ENCODE data around the gene PIK3AP1.

DNA sequence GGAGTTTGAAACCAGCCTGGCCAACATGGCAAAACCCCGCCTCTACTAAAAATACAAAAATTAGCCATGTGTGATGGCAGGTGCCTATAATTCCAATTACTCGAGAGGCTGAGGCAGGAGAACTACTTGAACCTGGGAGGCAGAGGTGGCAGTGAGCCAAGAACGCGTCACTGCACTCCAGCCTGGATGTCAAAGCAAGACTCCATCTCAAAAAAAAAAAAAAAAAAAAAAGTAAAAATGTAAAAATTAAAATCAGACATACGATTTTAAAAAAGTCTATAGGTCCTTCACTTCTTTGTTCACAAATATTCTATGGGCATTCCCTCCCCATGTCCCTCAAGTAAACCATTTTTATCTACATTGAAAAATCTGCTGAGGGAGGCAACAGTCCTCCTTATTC, 171.7 kb downstream of the PIK3AP1 start:
- TF ChIP-seq, protein P1, sequence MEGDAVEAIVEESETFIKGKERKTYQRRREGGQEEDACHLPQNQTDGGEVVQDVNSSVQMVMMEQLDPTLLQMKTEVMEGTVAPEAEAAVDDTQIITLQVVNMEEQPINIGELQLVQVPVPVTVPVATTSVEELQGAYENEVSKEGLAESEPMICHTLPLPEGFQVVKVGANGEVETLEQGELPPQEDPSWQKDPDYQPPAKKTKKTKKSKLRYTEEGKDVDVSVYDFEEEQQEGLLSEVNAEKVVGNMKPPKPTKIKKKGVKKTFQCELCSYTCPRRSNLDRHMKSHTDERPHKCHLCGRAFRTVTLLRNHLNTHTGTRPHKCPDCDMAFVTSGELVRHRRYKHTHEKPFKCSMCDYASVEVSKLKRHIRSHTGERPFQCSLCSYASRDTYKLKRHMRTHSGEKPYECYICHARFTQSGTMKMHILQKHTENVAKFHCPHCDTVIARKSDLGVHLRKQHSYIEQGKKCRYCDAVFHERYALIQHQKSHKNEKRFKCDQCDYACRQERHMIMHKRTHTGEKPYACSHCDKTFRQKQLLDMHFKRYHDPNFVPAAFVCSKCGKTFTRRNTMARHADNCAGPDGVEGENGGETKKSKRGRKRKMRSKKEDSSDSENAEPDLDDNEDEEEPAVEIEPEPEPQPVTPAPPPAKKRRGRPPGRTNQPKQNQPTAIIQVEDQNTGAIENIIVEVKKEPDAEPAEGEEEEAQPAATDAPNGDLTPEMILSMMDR (IDR thresholded peaks at IDR 0.05), result no peak
- TF ChIP-seq POLR2A (IDR thresholded peaks at IDR 0.05), result no peak

Measured in right lobe of liver (tissue), 4 donors.